OCI-LY7 (cell line): ENCODE measurements around the gene MORN5. TPM values are rescaled to one million over a fixed set of nuclear protein-coding genes. Genes with fewer than 3 reads are reported as not detected.

ENCODE experiments used
- BruUV-seq: library from RNA; stranded (reverse); fragments of 400-500 nt; replicated peaks from 2 replicates; lab custom pipeline; 2021; lab: Mats Ljungman, UMichigan
- CTCF ChIA-PET: fragments of 300-600 bp; sonication (Branson Sonifier 250); formaldehyde crosslinking; loops from one replicate; lab custom pipeline; 2022; ENCODE audit warnings: antibody characterized with exemption; ENCODE audit not compliant: unreplicated experiment; lab: Charles Lee
- POLR2A ChIA-PET: fragments of 300-600 bp; sonication (Branson Sonifier 250); formaldehyde crosslinking; loops from one replicate; lab custom pipeline; 2022; ENCODE audit warnings: antibody characterized with exemption; lab: Charles Lee
- DNase-seq: peaks from one replicate; pipeline ENCODE4 v3.0.0-alpha.2; 2015; ENCODE audit warnings: low spot score
- H2AFZ ChIP-seq: fragments of 200-600 bp; sonication (generic), shearing (Covaris generic); 2 replicates; pipeline ENCODE4 v1.6.1; 2014; ENCODE audit warnings: mild to moderate bottlenecking, antibody characterized with exemption, low read length, moderate library complexity
- H3K27ac ChIP-seq: fragments of 200-600 bp; sonication (generic); 2 replicates; pipeline ENCODE4 v1.5.1; 2014; ENCODE audit warnings: mixed run types, low read depth, mild to moderate bottlenecking, moderate library complexity, low read length, inconsistent platforms; ENCODE audit not compliant: poor library complexity, severe bottlenecking
- H3K36me3 ChIP-seq: fragments of 200-600 bp; sonication (generic); 2 replicates; pipeline ENCODE4 v1.6.1; 2014; ENCODE audit warnings: mild to moderate bottlenecking, antibody characterized with exemption, low read length, moderate library complexity, mixed read lengths; ENCODE audit not compliant: insufficient read depth
- H3K4me1 ChIP-seq: fragments of 200-600 bp; sonication (generic); 2 replicates; pipeline ENCODE4 v1.5.1; 2014; ENCODE audit warnings: mild to moderate bottlenecking, low read length; ENCODE audit not compliant: insufficient read depth, poor library complexity, severe bottlenecking
- H3K4me2 ChIP-seq: fragments of 200-600 bp; sonication (generic); 2 replicates; pipeline ENCODE4 v1.6.1; 2014; ENCODE audit warnings: mild to moderate bottlenecking, low read length
- H3K4me3 ChIP-seq: fragments of 200-600 bp; sonication (generic); 2 replicates; pipeline ENCODE4 v1.5.1; 2014; ENCODE audit warnings: mild to moderate bottlenecking, low read depth, low read length; ENCODE audit not compliant: poor library complexity, severe bottlenecking
- H3K79me2 ChIP-seq: fragments of 200-600 bp; sonication (generic); 2 replicates; pipeline ENCODE4 v1.6.1; 2016; ENCODE audit warnings: low read depth, mild to moderate bottlenecking, low read length, moderate library complexity, mixed read lengths; ENCODE audit not compliant: insufficient read depth
- H3K9me2 ChIP-seq: fragments of 200-600 bp; sonication (generic); 2 replicates; pipeline ENCODE4 v1.6.1; 2016; ENCODE audit warnings: mild to moderate bottlenecking, low read length, mixed read lengths; ENCODE audit not compliant: insufficient read depth
- H3K9me3 ChIP-seq: fragments of 200-600 bp; sonication (generic); 2 replicates; pipeline ENCODE4 v1.6.1; 2014; ENCODE audit warnings: mild to moderate bottlenecking, mixed run types, low read length, mixed read lengths
- H4K20me1 ChIP-seq: fragments of 200-600 bp; sonication (generic); 2 replicates; pipeline ENCODE4 v1.6.1; 2014; ENCODE audit warnings: mild to moderate bottlenecking, antibody characterized with exemption, low read length, moderate library complexity, mixed read lengths; ENCODE audit not compliant: insufficient read depth
- CTCF ChIP-seq: fragments of 200-600 bp; sonication (generic); conservative IDR thresholded peaks from 2 replicates; pipeline ENCODE4 v1.5.1; 2014; ENCODE audit warnings: mild to moderate bottlenecking, antibody characterized with exemption, low read length, moderate library complexity, mixed read lengths
- EZH2phosphoT487 ChIP-seq: fragments of 200-600 bp; sonication (generic); IDR thresholded peaks from 2 replicates; pipeline ENCODE4 v1.6.1; 2018; ENCODE audit warnings: low read depth, borderline replicate concordance, mild to moderate bottlenecking, mixed run types, antibody characterized with exemption, low read length, moderate library complexity, mixed read lengths
- intact Hi-C: fragments of 100-400 bp; cut with micrococcal nuclease; formaldehyde crosslinking; loops from one replicate; pipeline ENCODE4 v1.10.0; 2022; ENCODE audit not compliant: unreplicated experiment
- total RNA-seq, 2 experiments: library from RNA; depleted of rRNA in 1 of 2; stranded (reverse); fragments of >200 nt in 1 of 2; shearing (Covaris generic) in 1 of 2; gene quantifications; 2 replicates each; pipeline ENCODE4 v1.2.3, GENCODE V29; 2014 to 2022

MORN5 gene
- total RNA-seq, 2 experiments from 2014 or later = not detected

GRCh38 chr9:122204055-122204454 is 44.3 kb downstream of the MORN5 start:
- DNase-seq = no peak
- Histone ChIP-seq H3K4me1 (no peaks in the 10 kb centered on the region), H3K36me3 (no peaks in the 10 kb centered on the region), H3K9me2 (no peaks in the 10 kb centered on the region), H3K4me2 (no peak overlapping the region), H3K4me3 (no peak overlapping the region), H2AFZ (no peak overlapping the region), H3K79me2 (no peaks in the 10 kb centered on the region), H3K27ac (no peak overlapping the region), H3K9me3 (no peaks in the 10 kb centered on the region), H4K20me1 (no peaks in the 10 kb centered on the region)
- ChIA-PET POLR2A (interaction anchor here (0.6 kb wide), 1 partner anchor 16 kb away, joined by 4 read pairs; no protein-coding TSS in a partner anchor), CTCF (no interaction called here)
- intact Hi-C loops = no loop called here
- TF ChIP-seq CTCF (no peak), EZH2phosphoT487 (no peak)
- no TSS peak for BruUV-seq

- Histone ChIP-seq H3K4me2 (no peak overlapping the region), H3K9me2 (no peaks in the 10 kb centered on the region), H3K4me3 (no peak overlapping the region), H3K4me1 (no peaks in the 10 kb centered on the region), H2AFZ (no peak overlapping the region), H3K9me3 (no peaks in the 10 kb centered on the region), H4K20me1 (no peaks in the 10 kb centered on the region), H3K79me2 (no peaks in the 10 kb centered on the region), H3K36me3 (no peaks in the 10 kb centered on the region), H3K27ac (no peak overlapping the region)
- BruUV-seq = no TSS peak
- CTCF ChIA-PET = no interaction called here
- intact Hi-C loops = no loop called here
- TF ChIP-seq EZH2phosphoT487 = no peak
- no peak for TF ChIP-seq CTCF
- POLR2A ChIA-PET = no interaction called here
- no peak for DNase-seq
Observed at GRCh38 chr9:122204491-122204890, 44.8 kb downstream of the MORN5 start.

- TF ChIP-seq CTCF (no peak), EZH2phosphoT487 (no peak)
- H3K4me1 ChIP-seq = no peaks in the 10 kb centered on the region
- no peaks in the 10 kb centered on the region for H4K20me1 ChIP-seq
- CTCF ChIA-PET = no interaction called here
- POLR2A ChIA-PET = interaction anchor here (0.6 to 0.7 kb wide), 2 partner anchors 25 to 500 kb away, joined by 3 to 6 read pairs; no protein-coding TSS in a partner anchor
- no peaks in the 10 kb centered on the region for H3K36me3 ChIP-seq
- BruUV-seq = no TSS peak
- no peak overlapping the region for H2AFZ ChIP-seq
- H3K79me2 ChIP-seq = no peaks in the 10 kb centered on the region
- no peak overlapping the region for H3K4me3 ChIP-seq
- no peak overlapping the region for H3K4me2 ChIP-seq
- H3K27ac ChIP-seq = no peak overlapping the region
- no peaks in the 10 kb centered on the region for H3K9me3 ChIP-seq
- no peaks in the 10 kb centered on the region for H3K9me2 ChIP-seq
- DNase-seq = no peak
- intact Hi-C loops = no loop called here
Observed at GRCh38 chr9:122205176-122205575, 45.5 kb downstream of the MORN5 start.
